GM20000 (cell line): Measurements from ENCODE around the gene CMIP.
"Not testable (repeated sequence)": the region's sequence is repeated elsewhere in the genome, so short reads cannot be mapped to it uniquely, and the experiment has no call there.

Experiments
- DNase-seq: peaks from one replicate; pipeline ENCODE4 v3.0.0; 2012; ENCODE audit warnings: low spot score
- CTCF ChIP-seq: IDR thresholded peaks from 2 replicates; pipeline ENCODE4 v1.5.1; 2012; ENCODE audit warnings: mild to moderate bottlenecking, control low read depth; ENCODE audit errors: extremely low read depth, missing control alignments

The CMIP gene

DNA sequence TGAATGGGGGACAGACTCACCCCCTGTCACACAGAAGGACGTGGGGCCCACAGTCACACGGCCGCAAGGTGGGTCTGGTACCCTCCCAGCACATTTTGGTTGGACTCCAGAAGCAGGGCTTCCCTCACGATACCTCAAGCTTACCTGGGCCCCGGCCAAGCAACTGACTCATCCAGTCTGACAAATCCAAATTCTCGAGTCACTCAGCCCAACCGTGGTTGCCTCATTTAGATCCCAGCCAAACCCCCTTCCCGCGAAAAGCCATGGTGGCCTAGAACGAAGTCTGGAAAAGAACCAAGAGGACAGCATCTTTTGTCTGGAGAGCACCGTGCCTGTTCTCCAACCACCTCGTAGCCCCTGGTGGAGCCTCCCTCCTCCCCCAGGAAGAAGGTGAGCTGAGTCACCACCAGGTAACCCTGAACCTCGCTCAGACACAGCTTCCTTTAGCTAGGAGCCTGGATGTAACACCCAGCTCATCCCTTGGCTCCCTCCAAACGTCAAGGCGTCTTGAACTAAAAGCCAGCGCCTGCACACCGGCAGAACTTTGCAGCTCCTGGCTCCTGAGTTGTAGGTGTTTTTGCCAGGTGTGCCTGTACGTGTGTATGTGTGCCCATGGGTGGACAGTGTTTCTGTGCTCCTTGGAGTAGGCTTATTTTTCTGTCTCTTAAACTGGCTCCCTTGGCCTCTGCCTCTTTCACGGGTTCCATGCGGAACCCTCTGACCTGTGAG is 78.9 kb downstream of the CMIP start:
- TF ChIP-seq CTCF = no peak

DNA sequence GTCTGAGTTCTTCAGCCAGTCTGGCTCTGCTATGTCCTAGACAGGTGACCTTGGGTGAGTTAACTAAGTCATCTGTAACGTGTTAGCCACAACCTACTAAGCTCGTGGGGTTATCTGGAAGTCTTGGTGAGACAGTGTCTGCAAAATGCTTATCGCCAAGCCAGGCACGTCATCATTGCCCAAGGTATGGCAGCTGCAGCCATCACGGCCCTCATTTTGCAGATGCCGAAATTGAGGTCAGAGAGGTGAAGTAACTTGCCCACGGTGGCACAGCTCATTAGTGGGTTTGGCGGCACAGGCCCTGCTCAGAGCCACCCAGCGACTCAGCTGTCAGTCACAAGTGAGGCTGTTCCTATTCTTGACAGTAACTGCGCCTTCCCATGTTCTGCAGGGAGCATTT is 79.8 kb downstream of the CMIP start:
- DNase-seq = no peak
- no peak for TF ChIP-seq CTCF

More for the DNA sequence above, 78.9 kb downstream of the CMIP start:
- no peak for DNase-seq

DNA sequence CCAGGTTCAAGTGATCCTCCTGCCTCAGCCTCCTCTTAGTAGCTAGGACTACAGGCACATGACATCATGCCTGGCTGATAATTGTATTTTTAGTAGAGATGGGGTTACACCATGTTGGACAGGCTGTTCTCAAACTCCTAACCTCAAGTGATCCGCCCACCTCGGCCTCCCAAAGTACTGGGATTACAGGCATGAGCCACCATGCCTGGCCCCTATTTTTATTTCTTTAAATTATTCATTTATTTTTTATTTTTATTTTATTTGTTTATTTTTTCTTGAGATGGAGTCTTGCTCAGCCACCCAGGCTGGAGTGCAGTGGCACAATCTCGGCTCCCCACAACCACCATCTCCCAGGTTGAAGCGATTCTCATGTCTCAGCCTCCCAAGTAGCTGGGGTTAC is 80.3 kb downstream of the CMIP start:
- DNase-seq = not testable (repeated sequence)

DNA sequence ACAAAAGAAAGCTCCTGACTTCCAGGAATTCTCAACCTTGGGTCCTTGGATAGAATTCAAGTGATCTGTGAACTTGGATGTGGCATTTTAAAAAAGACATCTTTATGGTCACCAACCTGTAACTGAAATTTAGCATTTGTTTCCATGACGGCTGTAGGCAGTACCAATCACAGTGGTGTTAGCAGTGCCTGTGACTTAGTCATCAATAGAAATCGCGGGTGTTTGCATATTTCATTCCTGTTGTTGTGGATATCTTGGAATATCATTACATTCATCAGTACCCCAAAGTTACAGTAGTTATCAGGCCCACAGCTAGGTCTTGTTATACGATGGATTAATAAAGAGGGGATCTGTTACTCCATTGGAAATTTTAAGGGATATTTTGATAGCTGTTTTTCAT is 81.6 kb downstream of the CMIP start:
- TF ChIP-seq CTCF = no peak

DNA sequence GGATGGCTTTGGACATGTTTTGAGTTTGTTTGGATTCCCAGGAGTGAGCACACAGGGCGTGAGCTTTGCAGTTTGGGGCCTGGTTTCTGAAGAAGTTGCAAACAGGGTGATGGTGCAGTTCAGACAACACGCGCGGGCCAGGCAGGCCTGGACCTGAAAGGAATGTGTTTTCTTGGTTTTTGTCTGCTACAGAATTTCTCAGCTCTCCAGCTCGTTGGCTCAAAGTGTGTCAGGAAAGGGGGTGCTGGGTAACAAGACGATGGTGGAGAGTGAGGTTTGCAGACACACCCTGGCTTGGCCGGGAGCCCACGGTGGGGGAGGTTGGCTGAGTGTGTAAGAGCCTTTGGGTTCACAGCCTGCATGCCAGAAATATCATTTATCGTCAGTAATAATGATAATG is 82.3 kb downstream of the CMIP start:
- TF ChIP-seq CTCF = no peak
- no peak for DNase-seq

More for the DNA sequence above, 81.6 kb downstream of the CMIP start:
- no peak for DNase-seq

GRCh38 chr16:81527477-81528178 is 83.0 kb downstream of the CMIP start:
- no peak for TF ChIP-seq CTCF

DNA sequence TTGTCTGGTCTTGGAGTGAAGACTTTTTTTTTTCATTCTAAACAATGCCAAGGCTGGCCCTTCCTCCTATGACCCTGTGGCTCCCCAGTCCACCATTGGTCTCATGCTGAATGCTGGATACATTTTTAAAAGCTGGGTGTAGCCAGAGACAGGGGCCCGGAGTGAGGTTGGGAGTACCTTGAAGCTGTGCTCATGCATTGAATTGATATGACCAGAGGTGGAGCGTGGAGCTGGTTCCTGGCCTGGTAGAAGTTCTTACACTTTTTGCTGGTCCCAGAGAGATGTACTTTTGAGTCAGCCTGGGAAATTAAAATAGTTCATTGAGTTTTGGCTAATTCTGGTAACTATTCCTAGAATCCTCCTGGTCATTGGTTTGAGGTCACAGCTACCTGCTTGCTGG is 83.6 kb downstream of the CMIP start:
- no peak for DNase-seq

More at GRCh38 chr16:81527477-81528178, 83.0 kb downstream of the CMIP start:
- DNase-seq = no peak

More for the DNA sequence above, 83.6 kb downstream of the CMIP start:
- TF ChIP-seq CTCF = no peak
